GM12872 (cell line): ENCODE data around the gene ZFC3H1.

ENCODE experiments used
- CTCF ChIP-seq: IDR thresholded peaks from 3 replicates; pipeline ENCODE4 v1.5.1; 2011; ENCODE audit warnings: low read depth, mild to moderate bottlenecking, low read length, moderate library complexity; ENCODE audit not compliant: insufficient read depth

The ZFC3H1 gene

GRCh38 chr12:71665090-71665463, 1.4 kb upstream of the ZFC3H1 start:
- TF ChIP-seq CTCF: no peak

- no peak for TF ChIP-seq CTCF
Observed at GRCh38 chr12:71664411-71665089, 902 bp upstream of the ZFC3H1 start.

GRCh38 chr12:71662849-71663560, 643 bp downstream of the ZFC3H1 start:
- TF ChIP-seq CTCF: no peak

GRCh38 chr12:71661977-71662530, 1.6 kb downstream of the ZFC3H1 start:
- TF ChIP-seq CTCF: no peak

GRCh38 chr12:71656740-71657139, 6.9 kb downstream of the ZFC3H1 start:
- TF ChIP-seq CTCF: no peak

GRCh38 chr12:71655907-71656306, 7.7 kb downstream of the ZFC3H1 start:
- no peak for TF ChIP-seq CTCF

- no peak for TF ChIP-seq CTCF
Observed at GRCh38 chr12:71655495-71655894, 8.2 kb downstream of the ZFC3H1 start.
